Large intestine (tissue), 3 donors: ENCODE data around the gene MFNG. TPM values are rescaled to one million over a fixed set of nuclear protein-coding genes. Genes with fewer than 3 reads are reported as not detected.
A peak's percentile ranks its signal among the peaks of the same experiment; 100 is the strongest.

Source experiments
- DNase-seq, 2 donors: peaks; one replicate each; pipeline versions ENCODE4 v3.0.0 to v3.0.0-alpha.2; 2013
- H3K27ac ChIP-seq: one replicate; pipeline ENCODE4 v1.5.1; 2013; ENCODE audit warnings: low read length
- H3K27me3 ChIP-seq: 2 replicates; pipeline ENCODE4 v1.6.1; 2013; ENCODE audit warnings: low read length; ENCODE audit not compliant: control insufficient read depth, insufficient read depth
- H3K36me3 ChIP-seq: 2 replicates; pipeline ENCODE4 v1.6.1; 2013; ENCODE audit warnings: low read length; ENCODE audit not compliant: control insufficient read depth, insufficient read depth
- H3K4me1 ChIP-seq: one replicate; pipeline ENCODE4 v1.6.1; 2013; ENCODE audit warnings: low read length; ENCODE audit not compliant: control insufficient read depth, insufficient read depth
- H3K4me3 ChIP-seq: one replicate; pipeline ENCODE4 v1.5.1; 2013; ENCODE audit warnings: low read length
- H3K9me3 ChIP-seq: one replicate; pipeline ENCODE4 v1.6.1; 2013; ENCODE audit warnings: mild to moderate bottlenecking, low read depth, low read length, moderate library complexity; ENCODE audit not compliant: control insufficient read depth
- WGBS: methylation state at CpG from one replicate; pipeline ENCODE4 v1.1.5; 2013; ENCODE audit warnings: low lambda C conversion rate; ENCODE audit not compliant: insufficient coverage; 5-methylcytosine and 5-hydroxymethylcytosine counted together
- polyA plus RNA-seq: library from polyadenylated mRNA; unstranded; fragments of 120-200 nt; gene quantifications from one replicate; pipeline ENCODE4 v1.2.1, GENCODE V29; 2013

The MFNG gene
- polyA plus RNA-seq, 1 donor: 9.1 TPM

DNA sequence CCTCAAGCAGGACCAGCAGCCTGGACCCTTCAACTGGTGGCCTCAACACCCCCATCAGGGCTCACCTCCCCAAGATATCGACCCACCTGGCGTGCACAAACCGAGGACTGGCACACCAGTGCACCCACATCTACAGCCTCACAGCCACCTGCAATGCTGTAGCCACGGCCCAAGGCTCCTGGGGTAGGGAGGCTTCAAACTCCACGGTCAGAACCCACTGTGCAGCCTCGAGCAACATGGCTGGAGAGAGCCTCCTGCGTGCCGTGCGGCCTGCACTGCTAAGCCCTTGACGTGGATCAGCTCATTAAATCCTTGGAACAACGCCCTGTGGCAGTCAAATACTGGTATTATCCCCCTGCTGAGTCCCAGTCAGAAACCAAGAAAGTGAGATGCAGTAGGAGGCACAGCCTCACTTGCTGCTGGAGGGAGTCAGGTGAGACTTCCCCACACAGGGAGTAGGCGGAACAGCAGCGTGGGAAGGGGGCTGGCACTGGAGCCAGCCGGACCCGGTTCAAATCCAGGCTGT is 28.4 kb upstream of the MFNG start:
- Histone ChIP-seq H3K27me3 (no peaks in the 10 kb centered on the region), H3K36me3 (peaks cover 26% of the 10 kb centered on the region), H3K4me3 (no peak overlapping the region), H3K9me3 (peaks cover 3% of the 10 kb centered on the region), H3K4me1 (peaks cover 45% of the 10 kb centered on the region), H3K27ac (no peak overlapping the region)
- no peak for DNase-seq
- WGBS: no CpG with 5 or more reads among the region's 15 CpGs

GRCh38 chr22:37511395-37512104 is 25.4 kb upstream of the MFNG start:
- Histone ChIP-seq H3K4me1 (peaks cover 52% of the 10 kb centered on the region), H3K9me3 (peaks cover 3% of the 10 kb centered on the region), H3K27me3 (no peaks in the 10 kb centered on the region), H3K4me3 (no peak overlapping the region), H3K36me3 (peaks cover 41% of the 10 kb centered on the region), H3K27ac (peak overlapping the region; percentile 83)
- WGBS: 100% methylated on average over 1 of the region's 6 CpGs
- DNase-seq: no peak

DNA sequence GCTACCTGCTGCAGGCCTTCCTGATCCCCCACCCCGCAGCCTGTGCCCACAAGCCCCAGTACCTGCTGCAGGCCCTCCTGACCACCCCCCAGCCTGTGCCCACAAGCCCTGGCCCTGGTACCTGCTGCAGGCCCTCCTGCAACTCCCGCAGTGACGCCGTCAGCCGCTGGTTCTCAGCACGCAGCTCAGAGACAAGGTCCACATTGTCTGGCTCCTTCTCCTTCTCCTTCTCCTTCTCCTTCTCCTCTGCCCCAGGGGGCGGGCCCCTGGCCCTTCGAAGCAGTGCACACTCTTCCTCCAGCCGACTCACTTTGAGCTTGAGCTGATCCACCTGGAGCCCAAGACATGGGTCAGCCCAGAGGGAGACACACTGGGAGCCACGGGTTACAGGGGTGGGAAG is 23.9 kb upstream of the MFNG start:
- Histone ChIP-seq H3K36me3 (peaks cover 47% of the 10 kb centered on the region), H3K9me3 (no peaks in the 10 kb centered on the region), H3K4me1 (peaks cover 52% of the 10 kb centered on the region), H3K27ac (peak overlapping the region; percentile 55), H3K27me3 (no peaks in the 10 kb centered on the region), H3K4me3 (no peak overlapping the region)
- WGBS: no CpG with 5 or more reads among the region's 10 CpGs
- peak in 1 of 2 donors; percentile 70 for DNase-seq

GRCh38 chr22:37509059-37509860 is 23.1 kb upstream of the MFNG start:
- DNase-seq: no peak
- H3K4me3 ChIP-seq: no peak overlapping the region
- H3K27me3 ChIP-seq: no peaks in the 10 kb centered on the region
- peaks cover 57% of the 10 kb centered on the region for H3K4me1 ChIP-seq
- H3K9me3 ChIP-seq: no peaks in the 10 kb centered on the region
- no CpG with 5 or more reads among the region's 10 CpGs for WGBS
- peak overlapping the region; percentile 37 for H3K27ac ChIP-seq
- peaks cover 47% of the 10 kb centered on the region for H3K36me3 ChIP-seq

DNA sequence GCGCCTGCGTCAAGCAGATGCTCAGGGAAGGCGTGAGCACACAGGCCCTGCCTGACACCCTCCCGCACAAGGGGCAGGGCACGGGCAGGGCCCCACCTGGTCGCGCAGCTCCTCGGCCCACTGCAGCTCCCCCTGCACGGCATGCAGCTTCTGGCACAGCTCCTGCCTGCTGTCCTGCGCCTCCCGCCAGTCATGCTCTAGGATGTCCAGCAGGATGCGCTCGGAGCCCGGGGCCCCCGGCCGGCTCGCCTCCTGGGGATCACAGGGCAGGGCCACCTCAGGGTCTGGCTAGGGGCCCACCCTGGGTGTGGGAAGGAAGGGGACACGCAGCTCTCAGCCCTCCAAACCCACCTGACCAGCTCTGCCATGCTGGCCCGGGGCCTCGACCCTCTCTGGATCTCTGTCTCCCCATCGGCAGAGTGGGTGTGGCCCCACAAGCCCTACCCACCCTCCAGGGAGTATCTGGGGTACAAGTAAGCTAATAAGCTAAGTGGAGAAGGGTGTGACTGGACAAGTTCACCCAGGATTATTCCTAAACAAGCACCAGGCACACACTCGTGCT is 22.3 kb upstream of the MFNG start:
- WGBS: no CpG with 5 or more reads among the region's 22 CpGs
- Histone ChIP-seq H3K27ac (peak overlapping the region; percentile 37), H3K9me3 (no peaks in the 10 kb centered on the region), H3K36me3 (peaks cover 53% of the 10 kb centered on the region), H3K4me3 (no peak overlapping the region), H3K4me1 (peaks cover 63% of the 10 kb centered on the region), H3K27me3 (no peaks in the 10 kb centered on the region)
- peak in 1 of 2 donors; percentile 57 for DNase-seq

DNA sequence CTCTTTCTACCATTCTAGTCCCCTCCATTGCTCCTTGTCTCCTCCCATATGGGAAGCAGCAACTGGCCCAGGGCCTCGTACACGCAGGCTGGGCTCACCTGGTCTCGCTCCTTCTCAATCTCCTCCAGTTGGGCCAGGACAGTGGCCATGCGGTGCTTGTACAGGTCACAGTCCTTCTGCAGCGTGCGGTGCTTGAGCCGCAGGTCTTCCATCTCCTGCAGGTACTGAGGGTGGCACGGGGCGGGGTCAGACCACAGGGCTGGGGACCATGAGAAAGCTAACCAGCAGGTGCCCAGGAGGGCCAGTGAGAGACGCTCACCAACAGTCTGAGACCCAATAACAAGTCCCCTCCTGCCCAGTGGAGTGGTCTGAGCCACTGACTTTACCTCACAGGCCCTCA is 21.5 kb upstream of the MFNG start:
- H3K4me1 ChIP-seq: peaks cover 64% of the 10 kb centered on the region
- H3K27ac ChIP-seq: no peak overlapping the region
- no peak overlapping the region for H3K4me3 ChIP-seq
- no peak for DNase-seq
- H3K9me3 ChIP-seq: no peaks in the 10 kb centered on the region
- H3K27me3 ChIP-seq: no peaks in the 10 kb centered on the region
- no CpG with 5 or more reads among the region's 10 CpGs for WGBS
- peaks cover 57% of the 10 kb centered on the region for H3K36me3 ChIP-seq

DNA sequence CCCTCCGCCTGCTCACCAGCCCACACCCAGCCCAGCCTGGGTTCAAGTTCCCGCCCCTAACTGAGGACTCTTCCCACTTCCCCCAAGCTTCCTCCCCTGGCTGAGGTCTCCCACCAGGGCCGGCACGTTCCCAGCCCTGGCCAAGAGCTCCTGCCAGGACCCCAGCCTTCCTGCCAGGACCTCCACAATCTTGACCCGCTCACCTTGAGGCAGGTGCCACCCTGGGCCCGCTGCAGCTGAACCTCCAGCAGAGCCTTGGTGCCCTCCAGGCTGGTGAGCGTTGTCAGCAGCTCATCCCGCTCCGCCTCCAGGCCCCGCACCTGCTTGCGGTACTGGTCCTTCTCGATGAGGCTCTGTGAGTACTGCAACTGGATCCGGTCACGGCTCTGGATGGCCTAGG is 19.8 kb upstream of the MFNG start:
- Histone ChIP-seq H3K4me1 (peaks cover 63% of the 10 kb centered on the region), H3K4me3 (no peak overlapping the region), H3K27ac (no peak overlapping the region), H3K9me3 (no peaks in the 10 kb centered on the region), H3K27me3 (no peaks in the 10 kb centered on the region), H3K36me3 (peaks cover 56% of the 10 kb centered on the region)
- DNase-seq: no peak
- WGBS: no CpG with 5 or more reads among the region's 14 CpGs

DNA sequence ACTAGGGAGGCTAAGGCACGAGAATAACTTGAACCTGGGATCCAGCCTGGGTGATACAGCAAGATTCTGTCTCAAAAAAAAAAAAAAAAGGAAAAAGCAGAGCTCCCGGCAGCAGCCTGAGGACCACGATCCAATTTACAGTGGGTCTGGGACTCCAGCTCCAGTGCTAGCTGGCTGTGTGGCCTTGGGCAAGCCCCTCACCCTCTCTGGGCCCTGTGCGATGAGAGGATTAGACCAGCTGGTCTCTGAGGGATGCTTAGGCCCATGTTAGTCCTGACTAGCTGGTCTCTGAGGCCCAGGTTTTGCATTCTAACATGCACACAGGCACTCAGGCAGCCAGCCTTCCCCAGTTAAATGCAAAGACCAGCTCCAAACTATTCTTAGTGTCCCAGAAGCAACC is 19.4 kb upstream of the MFNG start:
- no CpG with 5 or more reads among the region's 4 CpGs for WGBS

GRCh38 chr22:37504964-37505363 is 18.8 kb upstream of the MFNG start:
- H3K36me3 ChIP-seq: peaks cover 56% of the 10 kb centered on the region
- H3K27ac ChIP-seq: peak overlapping the region; percentile 54
- H3K4me1 ChIP-seq: peaks cover 63% of the 10 kb centered on the region
- no CpG with 5 or more reads among the region's 4 CpGs for WGBS
- H3K9me3 ChIP-seq: no peaks in the 10 kb centered on the region
- DNase-seq: no peak
- H3K27me3 ChIP-seq: no peaks in the 10 kb centered on the region
- no peak overlapping the region for H3K4me3 ChIP-seq

More for the DNA sequence above, 19.4 kb upstream of the MFNG start:
- no peak overlapping the region for H3K27ac ChIP-seq
- H3K27me3 ChIP-seq: no peaks in the 10 kb centered on the region
- peaks cover 63% of the 10 kb centered on the region for H3K4me1 ChIP-seq
- no peaks in the 10 kb centered on the region for H3K9me3 ChIP-seq
- DNase-seq: no peak
- peaks cover 56% of the 10 kb centered on the region for H3K36me3 ChIP-seq
- no peak overlapping the region for H3K4me3 ChIP-seq

DNA sequence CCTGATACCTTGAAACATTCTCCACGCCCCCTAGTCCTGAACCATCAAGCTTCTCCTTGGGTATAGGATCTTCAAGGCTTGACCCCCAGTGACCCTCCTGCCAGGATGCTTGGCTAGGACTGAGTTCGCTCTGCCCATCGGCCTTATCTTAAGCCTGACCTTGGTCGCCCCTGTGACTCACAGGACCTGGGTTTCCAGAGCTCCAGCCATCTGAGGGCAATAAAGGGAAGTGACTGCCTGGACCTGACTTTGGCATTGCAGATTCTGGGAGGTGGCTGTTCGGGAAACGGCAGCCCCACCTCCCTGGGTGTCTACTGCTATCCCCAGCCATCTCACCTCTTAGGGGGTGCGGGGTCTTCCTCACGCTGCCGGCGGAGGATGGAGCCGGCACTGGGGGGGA is 17.7 kb upstream of the MFNG start:
- no peak overlapping the region for H3K4me3 ChIP-seq
- WGBS: no CpG with 5 or more reads among the region's 11 CpGs
- no peaks in the 10 kb centered on the region for H3K9me3 ChIP-seq
- no peaks in the 10 kb centered on the region for H3K27me3 ChIP-seq
- H3K4me1 ChIP-seq: peaks cover 65% of the 10 kb centered on the region
- peak in 1 of 2 donors; percentile 73 for DNase-seq
- H3K36me3 ChIP-seq: peaks cover 58% of the 10 kb centered on the region
- H3K27ac ChIP-seq: peak overlapping the region; percentile 91
